Fibroblast of the aortic adventitia (primary cell): Measurements from ENCODE around the gene CRIP2. TPM values are rescaled to one million over a fixed set of nuclear protein-coding genes. Genes with fewer than 3 reads are reported as not detected.

Experiments used
- DNase-seq: peaks from one replicate; pipeline ENCODE4 v3.0.0-alpha.2; 2010; ENCODE audit warnings: low read depth
- H3K4me3 ChIP-seq: 2 replicates; pipeline ENCODE4 v1.5.1; 2011; ENCODE audit warnings: low read depth, mild to moderate bottlenecking, control low read depth, low read length, moderate library complexity
- CTCF ChIP-seq: IDR thresholded peaks from 2 replicates; pipeline ENCODE4 v1.5.1; 2011; ENCODE audit warnings: mild to moderate bottlenecking, low read length, control low read depth, inconsistent platforms; ENCODE audit not compliant: insufficient read depth
- total RNA-seq: library from RNA; depleted of rRNA; stranded (reverse); fragments of >200 nt; gene quantifications from 2 replicates; pipeline ENCODE4 v1.2.3, GENCODE V29; 2012; ENCODE audit warnings: low replicate concordance

Gene CRIP2
- total RNA-seq, 1 donor: 54.3 TPM

- DNase-seq: peak; percentile 48
- no peak for TF ChIP-seq CTCF
- no peak overlapping the region for H3K4me3 ChIP-seq
These were observed 9.7 kb downstream of the CRIP2 start for GRCh38 chr14:105484069-105484996.

- H3K4me3 ChIP-seq: no peak overlapping the region
- no peak for TF ChIP-seq CTCF
- DNase-seq: no peak
These were observed 10.4 kb downstream of the CRIP2 start for GRCh38 chr14:105484997-105485393.

GRCh38 chr14:105485739-105486162 lies 11.1 kb downstream of the CRIP2 start:
- no peak overlapping the region for H3K4me3 ChIP-seq
- no peak for TF ChIP-seq CTCF
- DNase-seq: no peak

- H3K4me3 ChIP-seq: peak within 1 kb of the TSS; percentile 40
- no peak for DNase-seq
- TF ChIP-seq CTCF: no peak
These were observed 11.7 kb downstream of the CRIP2 start, which contains the start of gene CRIP1 for GRCh38 chr14:105486163-105486973. TSS of gene CRIP1 (plus strand) at chr14:105486886. CDS start at chr14:105487260, 374 bp downstream.

- no peak for TF ChIP-seq CTCF
- DNase-seq: no peak
- H3K4me3 ChIP-seq: peak overlapping the region; percentile 40
These were observed 12.4 kb downstream of the CRIP2 start for GRCh38 chr14:105486974-105487448.

GRCh38 chr14:105487449-105487985 lies 12.9 kb downstream of the CRIP2 start:
- DNase-seq: no peak
- peak overlapping the region; percentile 40 for H3K4me3 ChIP-seq
- TF ChIP-seq CTCF: no peak
